NCI-H1092 treated with DMSO at 0.1 percent for 48 hours (cell line): ENCODE data around the gene MAPK12.
"Not testable (repeated sequence)": the region's sequence is repeated elsewhere in the genome, so short reads cannot be mapped to it uniquely, and the experiment has no call there.

Source experiments
- DNase-seq: peaks from one replicate; lab custom pipeline; 2025; lab: John Stamatoyannopoulos, UW

The MAPK12 gene

DNA sequence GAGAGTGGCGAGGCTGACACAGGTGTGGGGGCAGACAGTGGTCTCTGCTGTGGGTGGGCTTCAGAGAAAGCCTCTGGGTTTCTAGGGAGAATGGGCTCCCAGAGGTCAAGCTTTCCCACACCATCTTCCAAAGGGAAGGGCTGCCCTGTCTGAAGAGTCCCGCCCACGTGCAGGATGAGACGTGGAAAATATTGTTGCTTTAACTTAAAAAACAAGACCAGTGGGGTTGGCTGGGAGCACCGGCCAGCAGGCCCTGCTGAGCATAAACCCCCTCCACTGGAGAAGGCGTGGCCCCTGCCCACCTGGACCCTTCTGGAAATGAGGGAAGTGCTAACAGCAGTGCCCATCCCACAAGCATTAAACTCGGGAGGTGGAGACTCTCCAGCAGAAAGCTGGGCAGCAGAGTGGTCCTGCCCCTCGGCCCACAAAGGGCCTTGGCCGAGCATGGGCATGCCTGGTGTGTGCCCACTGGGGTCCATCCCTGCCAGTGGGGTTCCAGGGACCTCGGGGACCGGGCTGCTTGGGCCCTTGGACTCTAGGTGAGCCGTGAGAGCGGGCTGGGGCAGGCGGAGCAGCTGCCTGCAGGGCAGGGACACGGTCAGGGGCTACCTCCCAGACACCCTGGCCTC lies 45.3 kb downstream of the MAPK12 start:
- no peak for DNase-seq

DNA sequence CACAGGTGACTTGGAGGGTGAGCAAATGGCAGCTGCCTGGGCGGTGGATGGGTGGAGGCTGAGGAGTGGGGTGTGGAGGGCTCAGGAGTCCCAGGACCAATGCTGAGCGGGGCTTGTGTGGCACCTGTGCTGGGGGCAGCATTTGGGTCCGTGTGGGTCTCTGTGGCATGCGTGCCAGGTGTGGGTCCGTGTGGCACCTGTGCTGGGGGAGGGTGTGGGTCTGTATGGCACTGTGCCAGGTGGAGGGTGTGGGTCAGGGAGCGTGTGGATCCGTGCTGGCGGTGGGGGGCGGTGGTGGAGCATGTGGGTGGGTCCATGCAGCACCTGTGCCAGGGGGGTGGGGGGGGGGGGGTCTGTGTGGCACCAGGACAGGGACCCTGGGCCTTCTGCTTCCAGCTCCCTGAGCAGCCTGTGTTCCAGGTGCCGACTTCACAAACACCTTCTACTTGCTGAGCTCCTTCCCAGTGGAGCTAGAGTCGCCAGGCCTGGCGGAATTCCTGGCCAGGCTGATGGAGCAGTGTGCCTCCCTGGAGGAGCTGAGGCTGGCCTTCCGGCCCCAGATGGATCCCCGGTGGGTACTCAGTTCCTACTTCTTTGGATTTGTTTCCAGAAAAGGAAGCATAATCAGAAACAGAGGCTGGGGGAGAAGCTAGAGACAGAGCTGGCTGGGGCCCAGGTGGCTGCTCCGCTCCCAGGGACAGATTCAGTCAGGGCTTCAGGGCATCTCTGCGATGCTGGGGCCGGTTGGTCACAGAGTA lies 46.0 kb downstream of the MAPK12 start:
- DNase-seq, result no peak

DNA sequence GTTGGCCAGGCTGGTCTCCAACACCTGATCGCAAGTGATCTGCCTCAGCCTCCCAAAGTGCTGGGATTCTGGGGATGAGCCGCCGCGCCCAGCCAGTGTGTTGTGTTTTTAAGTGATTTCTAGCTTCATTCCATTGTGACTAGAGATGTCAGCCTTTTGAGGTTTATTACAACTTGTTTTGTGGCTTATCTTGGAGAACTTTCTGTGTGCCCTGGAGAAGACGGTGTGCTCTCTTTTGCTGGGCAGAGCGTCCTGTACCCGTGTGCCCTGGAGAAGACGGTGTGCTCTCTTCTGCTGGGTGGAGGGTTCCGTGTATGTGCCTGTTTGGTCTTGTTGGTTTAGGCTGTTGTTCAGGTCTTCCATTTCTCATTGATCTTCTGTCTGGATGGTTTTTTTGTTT lies 48.2 kb downstream of the MAPK12 start:
- no peak for DNase-seq

DNA sequence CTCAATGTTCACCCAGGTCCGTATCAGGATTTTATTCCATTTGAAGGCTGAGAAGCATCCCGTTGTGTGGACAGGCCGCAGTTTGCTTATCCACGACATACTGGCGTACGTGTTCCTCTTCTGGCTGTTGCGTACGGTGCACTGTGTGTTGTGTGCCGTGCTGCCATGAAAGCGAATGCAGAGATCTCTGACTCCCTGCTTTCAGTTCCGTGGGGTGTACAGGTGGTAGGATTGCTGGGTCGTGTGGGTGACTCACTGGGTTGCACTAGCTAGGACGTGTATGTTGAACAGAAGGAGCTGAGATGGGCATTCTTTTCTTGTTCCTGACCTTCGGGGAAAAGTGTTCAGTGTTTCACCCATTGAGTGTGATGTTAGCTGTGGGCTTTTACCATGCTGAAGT lies 50.3 kb downstream of the MAPK12 start:
- DNase-seq, result no peak

DNA sequence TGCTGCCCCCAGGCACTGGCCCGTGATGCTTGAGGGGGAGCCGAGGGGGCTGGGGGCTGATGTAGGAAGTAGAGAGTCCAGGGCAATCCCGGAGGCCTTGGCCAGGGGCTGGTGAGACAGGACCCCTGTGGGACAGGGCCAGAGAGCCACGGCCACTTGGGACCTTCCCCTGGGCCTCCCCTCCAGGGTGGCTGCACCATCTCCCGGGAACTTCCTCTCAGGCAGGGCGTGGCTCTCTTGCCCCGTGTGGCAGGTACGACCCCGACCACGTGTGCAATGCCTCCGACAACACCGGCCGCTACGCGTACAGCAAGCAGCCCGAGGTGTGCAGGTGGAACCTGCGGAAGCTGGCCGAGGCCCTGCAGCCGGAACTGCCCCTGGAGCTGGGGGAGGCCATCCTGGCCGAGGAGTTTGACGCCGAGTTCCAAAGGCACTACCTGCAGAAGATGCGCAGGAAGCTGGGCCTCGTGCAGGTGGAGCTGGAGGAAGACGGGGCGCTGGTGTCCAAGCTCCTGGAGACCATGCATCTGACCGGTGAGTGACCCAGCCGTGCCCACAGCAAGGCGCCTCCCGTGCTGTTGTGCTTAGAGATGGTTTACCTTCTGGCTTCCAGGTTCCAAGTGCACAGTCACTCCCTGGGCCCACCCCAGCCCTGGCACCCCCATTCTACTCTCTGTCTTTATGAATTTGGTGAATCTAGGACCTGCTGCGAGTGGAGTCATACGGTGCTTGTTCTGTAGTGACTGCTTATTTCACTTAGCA lies 50.9 kb downstream of the MAPK12 start:
- no peak for DNase-seq

DNA sequence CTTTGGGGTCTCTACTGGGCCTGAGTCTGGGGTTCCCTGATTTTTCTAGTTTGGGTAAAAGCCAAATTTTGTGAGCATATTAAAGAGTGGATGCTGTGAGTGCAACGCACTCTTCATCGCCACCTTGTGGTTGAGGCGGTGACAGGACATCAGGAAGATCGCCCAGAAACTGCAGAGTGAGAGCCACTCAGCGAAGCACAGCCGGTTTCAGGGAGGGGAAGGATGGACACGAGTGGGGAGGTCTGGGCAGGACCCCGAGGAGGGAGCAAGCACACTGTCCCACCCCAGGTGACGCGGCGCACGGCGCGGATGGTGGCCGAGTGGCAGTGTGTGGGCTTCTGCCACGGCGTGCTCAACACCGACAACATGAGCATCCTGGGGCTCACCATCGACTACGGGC lies 51.6 kb downstream of the MAPK12 start:
- no peak for DNase-seq

DNA sequence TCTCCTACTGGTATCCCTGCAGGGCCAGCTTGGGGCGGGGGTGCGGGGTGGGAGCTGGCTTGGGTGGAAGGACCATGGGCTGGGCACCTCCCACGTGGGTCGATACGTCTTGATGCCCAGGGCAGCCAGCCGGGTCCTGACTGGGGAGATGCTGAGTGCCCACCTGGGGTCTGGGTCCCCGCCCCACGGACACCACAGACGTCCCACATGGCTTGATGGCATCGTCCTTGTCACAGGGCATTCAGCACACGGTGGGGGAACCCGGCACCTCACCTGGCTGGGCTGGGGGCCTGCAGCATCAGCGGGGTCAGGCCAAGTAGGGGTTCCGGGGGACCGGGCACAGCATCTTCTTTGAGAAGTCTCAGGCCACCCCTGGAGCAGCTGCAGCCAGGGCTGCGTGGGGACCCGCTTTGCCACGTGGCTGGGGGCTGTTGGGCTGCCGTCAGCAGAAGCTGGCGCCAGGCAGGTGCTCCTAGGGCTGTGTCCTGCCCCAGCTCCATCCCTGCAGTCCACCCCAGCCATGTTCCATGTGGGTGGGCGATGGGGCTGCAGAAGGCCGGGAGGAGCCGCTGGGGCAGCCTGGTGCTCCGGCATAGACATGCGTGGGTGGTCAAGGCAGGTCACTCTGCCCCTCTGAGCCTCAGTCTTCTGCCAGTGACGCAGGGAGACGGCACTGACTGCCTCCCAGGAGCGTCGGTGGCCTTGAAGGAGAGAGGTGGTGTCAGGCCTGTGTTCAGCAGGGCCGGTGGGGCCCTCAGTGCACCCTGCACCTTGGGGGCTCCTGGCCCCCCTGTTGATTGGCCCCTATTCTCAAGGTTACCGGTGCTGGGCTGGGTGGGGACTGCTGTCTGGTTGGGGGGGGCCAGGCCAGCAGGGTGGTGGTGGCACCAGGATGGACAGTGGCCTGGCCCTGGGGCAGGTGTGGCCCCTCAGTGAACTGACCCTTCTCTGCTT lies 52.3 kb downstream of the MAPK12 start:
- no peak for DNase-seq

DNA sequence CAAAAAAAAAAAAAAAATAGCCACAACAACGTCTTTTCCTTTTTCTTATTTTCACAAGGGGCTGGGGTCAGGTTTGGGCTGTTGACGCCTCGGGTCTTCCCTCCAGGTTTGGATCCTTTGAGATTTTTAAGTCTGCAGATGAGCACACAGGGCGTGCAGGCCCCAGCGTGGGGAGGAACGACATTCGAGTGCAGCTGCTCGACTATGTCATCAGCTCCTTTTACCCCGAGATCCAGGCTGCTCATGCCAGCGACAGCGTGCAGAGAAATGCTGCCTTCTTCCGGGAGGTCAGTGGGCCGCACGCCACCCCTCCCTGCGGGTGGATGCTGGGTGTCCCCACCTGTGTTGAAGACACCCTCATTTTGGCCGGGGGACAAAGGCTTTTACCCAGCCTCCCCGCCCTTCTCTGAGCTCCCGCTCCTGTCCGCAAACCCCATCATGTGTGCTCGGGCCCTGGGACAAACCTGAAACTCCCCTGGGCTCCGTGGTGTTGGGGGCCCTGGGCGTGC lies 53.0 kb downstream of the MAPK12 start:
- DNase-seq, result no peak

DNA sequence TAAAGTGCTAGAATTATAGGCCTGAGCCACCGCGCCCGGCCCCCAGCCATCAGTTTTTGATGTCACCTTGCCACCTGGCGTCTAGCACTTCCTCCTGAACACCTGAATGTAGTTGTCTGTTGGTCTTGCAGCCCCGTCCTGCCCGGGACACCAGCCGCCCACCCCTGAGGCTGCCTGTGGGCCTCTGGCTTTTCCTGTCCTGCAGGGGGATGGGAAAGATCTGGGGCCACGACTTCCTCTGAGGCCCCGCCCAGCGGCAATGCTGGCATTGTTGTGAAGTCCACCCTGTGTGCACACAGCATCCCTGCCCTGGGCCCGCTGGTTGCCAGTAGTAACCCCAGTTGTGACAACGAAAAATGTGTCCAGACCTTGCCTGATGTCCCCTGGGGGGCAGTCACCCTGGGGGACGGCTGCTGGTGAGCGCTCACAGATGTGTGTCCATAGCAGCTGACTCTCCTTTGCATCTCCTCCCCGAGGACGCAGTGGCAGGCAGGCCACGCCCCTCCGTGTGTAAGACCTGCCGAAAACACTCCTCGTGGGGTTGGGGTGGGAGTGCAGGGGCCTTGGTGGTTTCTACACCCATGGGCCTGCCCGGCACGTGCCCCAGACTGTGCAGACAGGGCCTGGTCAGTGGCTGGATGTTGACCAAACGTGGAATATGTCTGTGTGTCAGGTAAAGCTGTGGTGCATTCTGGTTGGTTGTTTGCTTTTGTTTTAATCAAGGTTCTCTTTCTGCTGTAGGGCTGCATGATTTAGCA lies 53.9 kb downstream of the MAPK12 start:
- DNase-seq, result no peak

DNA sequence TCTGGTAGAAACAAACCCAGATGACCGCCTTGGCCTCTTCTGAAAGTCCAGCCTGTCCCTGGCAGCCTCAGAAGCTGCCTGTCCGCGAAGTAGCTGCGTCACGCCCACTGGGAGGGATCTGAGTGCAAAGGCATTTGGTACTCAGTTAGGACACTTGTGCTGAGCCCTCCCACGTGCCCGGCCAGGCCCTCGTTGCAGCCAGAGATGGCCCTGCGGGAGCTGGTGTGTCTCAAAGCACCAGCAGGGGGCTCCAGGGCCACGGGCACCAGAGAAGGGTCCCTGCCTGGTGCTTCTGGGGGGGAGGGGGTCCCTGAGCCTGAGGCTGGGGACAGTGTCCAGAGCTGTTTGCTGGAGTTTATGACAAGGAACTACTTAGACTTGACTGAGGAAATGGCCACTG lies 54.9 kb downstream of the MAPK12 start:
- DNase-seq, result no peak

DNA sequence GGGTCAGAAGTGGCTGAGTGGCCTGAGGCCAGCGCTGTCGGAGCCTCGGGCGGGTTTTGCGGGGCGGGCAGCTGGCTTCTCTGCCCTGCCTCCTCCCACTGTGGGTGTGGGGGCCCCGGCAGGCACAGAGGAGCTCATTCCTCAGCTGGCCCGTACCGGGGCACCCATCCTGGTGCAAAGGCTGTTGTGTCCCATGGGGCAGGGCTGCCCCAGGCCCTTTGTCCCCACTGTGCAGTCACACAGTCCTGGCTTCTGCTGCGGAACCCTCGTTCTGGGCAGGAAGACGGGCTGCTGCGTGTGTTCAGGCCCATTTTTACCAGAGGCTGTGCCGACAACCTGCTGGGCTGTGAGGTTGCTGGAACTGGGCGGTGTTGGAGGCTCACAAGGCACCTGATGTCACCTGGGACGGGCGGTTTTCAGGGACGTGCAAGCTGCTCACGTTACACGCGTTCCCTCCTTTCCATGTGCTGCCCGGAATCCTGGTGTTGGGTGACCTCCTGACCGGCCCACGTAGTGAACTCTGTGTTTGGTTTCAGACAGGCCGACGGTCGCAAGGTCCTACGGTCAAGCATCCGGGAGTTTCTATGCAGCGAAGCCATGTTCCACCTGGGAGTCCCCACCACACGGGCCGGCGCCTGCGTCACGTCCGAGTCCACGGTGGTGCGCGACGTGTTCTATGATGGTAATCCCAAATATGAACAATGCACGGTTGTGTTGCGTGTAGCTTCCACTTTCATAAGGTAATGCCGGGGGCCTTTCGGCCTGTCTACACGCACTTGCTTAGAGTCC lies 55.5 kb downstream of the MAPK12 start:
- no peak for DNase-seq

DNA sequence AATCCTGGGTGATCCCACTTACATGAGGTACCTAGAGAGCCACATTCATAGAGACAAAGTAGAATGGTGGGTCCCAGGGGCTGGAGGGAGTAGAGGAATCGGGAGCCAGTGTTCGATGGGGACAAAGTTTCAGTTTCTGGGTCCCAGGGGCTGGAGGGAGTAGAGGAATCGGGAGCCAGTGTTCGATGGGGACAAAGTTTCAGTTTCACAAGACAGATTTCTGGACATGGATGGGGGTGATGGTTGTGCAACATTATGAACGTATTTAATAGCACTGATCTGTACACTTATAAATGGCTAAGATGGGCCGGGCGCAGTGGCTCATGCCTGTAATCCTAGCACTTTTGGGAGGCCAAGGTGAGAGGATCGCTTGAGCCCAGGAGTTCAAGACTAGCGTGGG lies 56.5 kb downstream of the MAPK12 start:
- DNase-seq, result not testable (repeated sequence)

DNA sequence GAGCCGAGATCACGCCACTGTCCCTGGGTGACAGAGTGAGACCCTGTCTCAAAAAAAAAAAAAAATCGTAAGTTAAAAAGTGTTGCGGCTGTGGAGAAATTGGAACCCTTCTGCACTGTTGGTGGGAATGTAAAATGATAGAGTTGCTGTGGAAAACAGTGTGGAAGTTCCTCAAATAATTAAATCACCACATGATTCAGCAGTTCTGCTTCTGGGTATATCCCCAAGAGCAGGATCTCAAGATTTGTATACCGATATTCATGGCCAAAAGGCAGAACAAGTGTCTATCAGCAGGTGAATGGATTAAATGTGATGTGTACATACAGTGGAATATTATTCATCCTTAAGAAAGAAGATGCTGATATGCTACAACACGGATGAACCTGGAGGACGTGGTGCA lies 56.9 kb downstream of the MAPK12 start:
- no peak for DNase-seq

DNA sequence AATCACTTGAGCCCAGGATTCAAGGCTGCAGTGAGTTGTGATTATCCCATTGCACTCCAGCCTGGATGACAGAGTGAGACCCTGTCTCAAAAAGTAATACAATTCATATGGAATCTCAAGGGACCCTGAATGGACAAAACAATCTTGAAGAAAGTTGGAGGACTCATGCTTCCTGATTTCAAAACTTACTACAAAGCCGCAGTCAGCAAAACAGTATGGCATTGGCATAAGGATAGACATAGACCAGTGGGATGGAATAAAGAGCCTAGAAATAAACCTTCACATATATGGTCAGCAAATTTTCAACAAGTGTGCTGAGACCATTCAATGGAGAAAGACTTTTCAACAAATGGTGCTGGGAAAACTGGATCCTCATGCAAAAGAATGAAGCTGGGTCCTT lies 58.2 kb downstream of the MAPK12 start:
- DNase-seq, result no peak
